Ovary (tissue), 9 donors: ENCODE results near the gene PEX5. TPM values are rescaled to one million over a fixed set of nuclear protein-coding genes. Genes with fewer than 3 reads are reported as not detected.

ENCODE experiments used
- DNase-seq, 5 donors: peaks; one replicate each; pipeline ENCODE4 v3.0.0-alpha.2; 2019 to 2020
- H3K27ac ChIP-seq, 2 donors: fragments of 200-600 bp; one replicate each; pipeline versions ENCODE4 v1.5.1 to v1.8.0; 2019 to 2022
- H3K27me3 ChIP-seq: fragments of 200-600 bp; one replicate; pipeline ENCODE4 v1.8.0; 2022
- H3K36me3 ChIP-seq: fragments of 200-600 bp; sonication (generic); one replicate; pipeline ENCODE4 v1.5.1; 2019
- H3K4me1 ChIP-seq: one replicate; pipeline ENCODE4 v1.8.1; 2013; ENCODE audit warnings: mild to moderate bottlenecking, moderate library complexity; ENCODE audit not compliant: insufficient read depth
- H3K4me3 ChIP-seq: fragments of 200-600 bp; sonication (generic); one replicate; pipeline ENCODE4 v1.5.1; 2017
- H3K9me3 ChIP-seq, 2 donors: fragments of 200-600 bp in 1 of 2; sonication (generic) in 1 of 2; one replicate each; pipeline versions ENCODE4 v1.5.1 to v1.8.1; 2013 to 2019; ENCODE audit warnings: mild to moderate bottlenecking in 1 of 2, moderate library complexity in 1 of 2
- CTCF ChIP-seq, 3 donors: fragments of 450-650 bp in 2 of 3; fragments of 200-600 bp in 1 of 3; IDR thresholded peaks; one replicate each; pipeline versions ENCODE4 v1.5.1 to v1.8.0; 2016 to 2022; ENCODE audit warnings: antibody characterized with exemption in 3 of 3, mild to moderate bottlenecking in 1 of 3
- EP300 ChIP-seq: sonication (generic); formaldehyde crosslinking; IDR thresholded peaks from one replicate; pipeline ENCODE4 v1.6.1; 2017; ENCODE audit warnings: antibody characterized with exemption
- POLR2A ChIP-seq: fragments of 450-650 bp; IDR thresholded peaks from one replicate; pipeline ENCODE4 v1.6.1; 2017; ENCODE audit warnings: antibody characterized with exemption, mild to moderate bottlenecking, moderate library complexity
- WGBS, 3 donors: extraction: QIAGEN DNeasy Blood & Tissue Kit in 1 of 3; methylation state at CpG; one replicate each; pipeline versions ENCODE4 v1.1.5 to v1.1.7; 2013 to 2017; 5-methylcytosine and 5-hydroxymethylcytosine counted together
- intact Hi-C, 4 donors: fragments of 100-400 bp; cut with DNase I; formaldehyde crosslinking; loops; one replicate each; pipeline versions ENCODE4 v1.11.0 to v1.15.1; 2022 to 2023
- polyA plus RNA-seq, 2 donors: library from polyadenylated mRNA; stranded (reverse); fragments of 200-250 nt in 1 of 2; fragments of 350-450 nt in 1 of 2; fragmentation: Illumina TruSeq in 1 of 2; extraction: RNeasy Lipid Tissue Mini Kit (QIAGEN cat#74804) in 1 of 2; gene quantifications; one replicate each; pipeline ENCODE4 v1.2.3, GENCODE V29; 2013 to 2014
- total RNA-seq, 7 donors: library from RNA; depleted of rRNA in 2 of 7; stranded (reverse); fragments of >200 nt in 2 of 7; fragmentation: NEBNext Ultra II Directional in 3 of 7; extraction: Animal tissue kit (Norgen Biotek cat#: 25700) in 3 of 7; gene quantifications; one replicate each; pipeline versions ENCODE4 v1.1.0 to v1.2.4, GENCODE V29; 2016 to 2023
- donor health status: DM: no; HTN: no; CAD: no; lungs with moderate emphysema.
- donor health status: DM: no; HTN: no; CAD: no.
- donor health status: Bipolar disorder and iron deficiency.
- donor health status: DM: yes; HTN: yes; CAD: no.
- donor health status: DM: no; HTN: no; CAD: no.
- donor health status: DM: yes; HTN: yes; CAD: no.

The PEX5 gene
- total and polyA plus RNA-seq, 9 donors, result 23.0 to 71.4 (median 58.1) TPM

GRCh38 chr12:7143564-7143963 is 45.9 kb upstream of the PEX5 start:
- no peaks in the 10 kb centered on the region for H3K27me3 ChIP-seq
- no peaks in the 10 kb centered on the region for H3K36me3 ChIP-seq
- H3K27ac ChIP-seq, result no peak overlapping the region
- WGBS, 3 donors, result 87 to 90% (median 88%) methylated on average over 7 of the region's 7 CpGs
- no peak overlapping the region for H3K4me3 ChIP-seq
- intact Hi-C loops, result no loop called here
- peak in 1 of 5 donors; percentile 16 for DNase-seq
- H3K4me1 ChIP-seq, result no peaks in the 10 kb centered on the region
- TF ChIP-seq EP300, result no peak
- no peak for TF ChIP-seq CTCF (IDR thresholded peaks at IDR 0.05)
- TF ChIP-seq POLR2A, result no peak
- no peaks in the 10 kb centered on the region for H3K9me3 ChIP-seq

DNA sequence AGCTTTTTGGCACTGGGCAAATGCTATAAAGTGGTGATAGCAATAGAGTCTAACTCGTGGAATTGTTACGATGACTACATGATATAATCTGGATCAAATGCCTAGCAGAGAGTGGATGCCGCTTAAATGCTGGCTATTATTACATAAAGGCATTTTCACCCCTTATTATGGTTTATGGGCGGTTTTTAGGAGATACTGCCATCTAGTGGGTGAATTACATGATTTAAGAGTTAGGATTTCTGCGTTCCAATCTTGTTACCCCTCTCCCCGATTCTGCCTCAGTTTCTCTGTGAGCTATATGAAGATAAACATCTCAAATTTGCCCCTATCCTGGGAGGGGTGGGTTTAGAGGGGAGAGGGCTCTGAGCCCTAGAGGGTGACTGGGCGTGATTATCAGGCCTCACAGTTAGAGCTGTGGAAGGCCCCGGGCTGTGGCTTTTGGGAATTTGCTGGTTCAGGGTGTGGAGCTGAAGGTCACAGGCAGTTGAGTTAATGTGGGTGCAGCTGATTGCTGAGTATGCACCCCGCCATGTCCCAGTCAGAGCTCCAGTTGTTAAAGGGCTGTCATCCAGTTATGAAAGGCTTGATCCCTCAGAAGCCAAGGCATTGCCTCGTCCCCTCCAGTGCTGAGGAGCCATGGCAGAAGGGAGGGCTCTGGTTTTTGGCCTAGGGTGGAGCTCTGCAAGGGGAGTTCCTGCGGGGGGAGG is 44.9 kb upstream of the PEX5 start:
- H3K4me3 ChIP-seq, result no peak overlapping the region
- intact Hi-C loops, result no loop called here
- no peaks in the 10 kb centered on the region for H3K9me3 ChIP-seq
- peak in 3 of 5 donors; percentile 13 to 27 (median 23) for DNase-seq
- no peak for TF ChIP-seq POLR2A
- TF ChIP-seq EP300, result no peak
- peak; percentile 34 to 49 (median 43) for TF ChIP-seq CTCF (IDR thresholded peaks at IDR 0.05)
- no peaks in the 10 kb centered on the region for H3K27me3 ChIP-seq
- H3K4me1 ChIP-seq, result no peaks in the 10 kb centered on the region
- 40 to 45% (median 43%) methylated on average over 11 of the region's 11 CpGs for WGBS, 3 donors
- no peak overlapping the region for H3K27ac ChIP-seq
- no peaks in the 10 kb centered on the region for H3K36me3 ChIP-seq

- no peak for DNase-seq
- Histone ChIP-seq H3K27me3 (no peaks in the 10 kb centered on the region), H3K27ac (no peak overlapping the region), H3K4me3 (no peak overlapping the region), H3K4me1 (no peaks in the 10 kb centered on the region), H3K9me3 (no peaks in the 10 kb centered on the region), H3K36me3 (no peaks in the 10 kb centered on the region)
- 62 to 87% (median 72%) methylated on average over 4 of the region's 4 CpGs for WGBS, 3 donors
- intact Hi-C loops, result no loop called here
- TF ChIP-seq CTCF (IDR thresholded peaks at IDR 0.05) (no peak), EP300 (no peak), POLR2A (no peak)
Measured at GRCh38 chr12:7145671-7146070, 43.8 kb upstream of the PEX5 start.

DNA sequence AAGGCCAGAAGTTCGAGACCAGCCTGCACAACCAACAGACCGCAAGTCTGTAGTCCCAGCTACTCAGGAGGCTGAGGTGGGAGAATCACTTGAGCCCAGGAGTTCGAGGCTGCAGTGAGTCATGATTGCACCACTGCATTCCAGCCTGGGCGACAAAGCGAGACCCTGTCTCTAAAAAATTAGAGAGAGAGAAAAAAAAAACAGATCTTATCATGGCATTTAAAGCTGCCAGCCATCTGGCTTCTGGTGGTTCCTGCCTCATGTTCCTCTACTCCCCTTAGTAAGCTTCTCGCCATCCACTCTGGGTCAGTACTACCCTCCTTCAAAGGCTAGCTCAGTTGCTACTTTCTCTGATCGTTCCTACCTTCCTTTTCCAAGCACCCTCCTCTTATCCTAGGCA is 43.3 kb upstream of the PEX5 start:
- H3K36me3 ChIP-seq, result no peaks in the 10 kb centered on the region
- WGBS, 3 donors, result 84 to 92% (median 92%) methylated on average over 7 of the region's 7 CpGs
- H3K27ac ChIP-seq, result no peak overlapping the region
- intact Hi-C loops, result no loop called here
- H3K27me3 ChIP-seq, result no peaks in the 10 kb centered on the region
- H3K4me3 ChIP-seq, result no peak overlapping the region
- no peaks in the 10 kb centered on the region for H3K4me1 ChIP-seq
- H3K9me3 ChIP-seq, result no peaks in the 10 kb centered on the region
- TF ChIP-seq POLR2A (no peak), EP300 (no peak), CTCF (IDR thresholded peaks at IDR 0.05) (no peak)
- no peak for DNase-seq
